GM21717 (cell line): ENCODE data around the gene PACRGL.

Experiments used
- ATAC-seq: cut with Tn5 transposase; IDR thresholded peaks from one replicate; pipeline ENCODE4 v1.9.1; 2021; ENCODE audit warnings: mild to moderate bottlenecking, moderate library complexity; ENCODE audit not compliant: unreplicated experiment

Gene PACRGL

GRCh38 chr4:20700007-20700761 lies at the start of gene PACRGL:
PACRGL (plus strand) TSS chr4:20700458; CDS start chr4:20704482, 4,024 bp downstream.
- ATAC-seq = peak; percentile 100

GRCh38 chr4:20652226-20652885 lies 47.9 kb upstream of the PACRGL start:
- no peak for ATAC-seq

GRCh38 chr4:20658456-20658855 lies 41.8 kb upstream of the PACRGL start:
- no peak for ATAC-seq

- no peak for ATAC-seq
Measured at GRCh38 chr4:20662851-20663250, 37.4 kb upstream of the PACRGL start.

- no peak for ATAC-seq
Measured at GRCh38 chr4:20666012-20666860, 34.0 kb upstream of the PACRGL start.

GRCh38 chr4:20672262-20672661 lies 28.0 kb upstream of the PACRGL start:
- no peak for ATAC-seq

GRCh38 chr4:20675786-20676185 lies 24.5 kb upstream of the PACRGL start:
- no peak for ATAC-seq

GRCh38 chr4:20676501-20677197 lies 23.6 kb upstream of the PACRGL start:
- ATAC-seq = no peak

GRCh38 chr4:20678400-20678799 lies 21.9 kb upstream of the PACRGL start:
- no peak for ATAC-seq

GRCh38 chr4:20679951-20680350 lies 20.3 kb upstream of the PACRGL start:
- no peak for ATAC-seq

GRCh38 chr4:20680736-20681135 lies 19.5 kb upstream of the PACRGL start:
- ATAC-seq = no peak

- ATAC-seq = no peak
Measured at GRCh38 chr4:20681271-20681670, 19.0 kb upstream of the PACRGL start.

- no peak for ATAC-seq
Measured at GRCh38 chr4:20682853-20683252, 17.4 kb upstream of the PACRGL start.

GRCh38 chr4:20683766-20684165 lies 16.5 kb upstream of the PACRGL start:
- no peak for ATAC-seq

- no peak for ATAC-seq
Measured at GRCh38 chr4:20684852-20685763, 15.2 kb upstream of the PACRGL start.

GRCh38 chr4:20687864-20688263 lies 12.4 kb upstream of the PACRGL start:
- no peak for ATAC-seq

GRCh38 chr4:20696815-20697214 lies 3.4 kb upstream of the PACRGL start:
- ATAC-seq = no peak

- ATAC-seq = no peak
Measured at GRCh38 chr4:20698382-20698781, 1.9 kb upstream of the PACRGL start.

GRCh38 chr4:20698820-20699219 lies 1.4 kb upstream of the PACRGL start:
- ATAC-seq = no peak

- ATAC-seq = no peak
Measured at GRCh38 chr4:20711335-20711734, 11.1 kb downstream of the PACRGL start.
